Upper lobe of left lung (tissue), 6 donors: ENCODE measurements around the gene RNF103. TPM values are rescaled to one million over a fixed set of nuclear protein-coding genes. Genes with fewer than 3 reads are reported as not detected.
"Not testable (repeated sequence)": the region's sequence is repeated elsewhere in the genome, so short reads cannot be mapped to it uniquely, and the experiment has no call there.

Experiments used
- ATAC-seq, 2 donors: fragments of 200-7000 bp; cut with Tn5 transposase; one replicate each; pipeline ENCODE4 v1.9.1; 2022; ENCODE audit warnings: mild to moderate bottlenecking in 2 of 2, moderate library complexity in 2 of 2; ENCODE audit not compliant: low FRiP score in 2 of 2
- DNase-seq, 2 donors: peaks; one replicate each; pipeline ENCODE4 v3.0.0-alpha.2; 2019 to 2020
- H3K27ac ChIP-seq, 4 donors: fragments of 200-600 bp; sonication (generic); one replicate each; pipeline ENCODE4 v1.5.1; 2016 to 2019
- H3K27me3 ChIP-seq, 4 donors: fragments of 200-600 bp; sonication (generic); one replicate each; pipeline ENCODE4 v1.5.1; 2017 to 2019
- H3K36me3 ChIP-seq, 4 donors: fragments of 200-600 bp; sonication (generic); one replicate each; pipeline ENCODE4 v1.5.1; 2016 to 2019
- H3K4me1 ChIP-seq, 4 donors: fragments of 200-600 bp; sonication (generic); one replicate each; pipeline ENCODE4 v1.5.1; 2018 to 2019
- H3K4me3 ChIP-seq, 4 donors: fragments of 200-600 bp; sonication (generic); one replicate each; pipeline ENCODE4 v1.5.1; 2017 to 2019; ENCODE audit warnings: mild to moderate bottlenecking in 2 of 4, moderate library complexity in 1 of 4
- H3K9me3 ChIP-seq, 4 donors: fragments of 200-600 bp; sonication (generic); one replicate each; pipeline ENCODE4 v1.5.1; 2018 to 2019
- EP300 ChIP-seq, 4 donors: sonication (generic); formaldehyde crosslinking; IDR thresholded peaks; one replicate each; pipeline ENCODE4 v1.5.1; 2017; ENCODE audit warnings: antibody characterized with exemption in 4 of 4, control low read depth in 2 of 4
- POLR2A ChIP-seq, 4 donors: fragments of 450-650 bp; IDR thresholded peaks; one replicate each; pipeline ENCODE4 v1.5.1; 2016 to 2017; ENCODE audit warnings: antibody characterized with exemption in 4 of 4, mild to moderate bottlenecking in 2 of 4
- POLR2AphosphoS5 ChIP-seq, 2 donors: sonication (generic); formaldehyde crosslinking; IDR thresholded peaks; one replicate each; pipeline ENCODE4 v1.5.1; 2017; ENCODE audit warnings: antibody characterized with exemption in 2 of 2
- WGBS, 2 donors: methylation state at CpG; one replicate each; pipeline ENCODE4 v1.1.5; 2017 to 2018; 5-methylcytosine and 5-hydroxymethylcytosine counted together
- total RNA-seq, 6 donors: library from RNA; depleted of rRNA in 4 of 6; stranded (reverse); fragments of >200 nt in 4 of 6; gene quantifications; one replicate each; pipeline versions ENCODE4 v1.1.0 to v1.2.1, GENCODE V29; 2016 to 2021
- TF ChIP-seq, protein P1 (sequence below), 6 experiments: fragments of 450-650 bp in 4 of 6; fragments of 200-600 bp in 2 of 6; sonication (generic) in 2 of 6; IDR thresholded peaks; one replicate each; pipeline ENCODE4 v1.5.1; 2016 to 2019; ENCODE audit warnings: antibody characterized with exemption in 6 of 6
- donor health status: DM: no; HTN: no; CAD: no; lungs with moderate emphysema.
- donor health status: DM: no; HTN: yes; CAD: no; lungs with severe emphysema.

Gene RNF103, protein sequence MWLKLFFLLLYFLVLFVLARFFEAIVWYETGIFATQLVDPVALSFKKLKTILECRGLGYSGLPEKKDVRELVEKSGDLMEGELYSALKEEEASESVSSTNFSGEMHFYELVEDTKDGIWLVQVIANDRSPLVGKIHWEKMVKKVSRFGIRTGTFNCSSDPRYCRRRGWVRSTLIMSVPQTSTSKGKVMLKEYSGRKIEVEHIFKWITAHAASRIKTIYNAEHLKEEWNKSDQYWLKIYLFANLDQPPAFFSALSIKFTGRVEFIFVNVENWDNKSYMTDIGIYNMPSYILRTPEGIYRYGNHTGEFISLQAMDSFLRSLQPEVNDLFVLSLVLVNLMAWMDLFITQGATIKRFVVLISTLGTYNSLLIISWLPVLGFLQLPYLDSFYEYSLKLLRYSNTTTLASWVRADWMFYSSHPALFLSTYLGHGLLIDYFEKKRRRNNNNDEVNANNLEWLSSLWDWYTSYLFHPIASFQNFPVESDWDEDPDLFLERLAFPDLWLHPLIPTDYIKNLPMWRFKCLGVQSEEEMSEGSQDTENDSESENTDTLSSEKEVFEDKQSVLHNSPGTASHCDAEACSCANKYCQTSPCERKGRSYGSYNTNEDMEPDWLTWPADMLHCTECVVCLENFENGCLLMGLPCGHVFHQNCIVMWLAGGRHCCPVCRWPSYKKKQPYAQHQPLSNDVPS
- total RNA-seq: 10 to 100 TPM; 13.7 to 48.4 (median 21.3) TPM

DNA sequence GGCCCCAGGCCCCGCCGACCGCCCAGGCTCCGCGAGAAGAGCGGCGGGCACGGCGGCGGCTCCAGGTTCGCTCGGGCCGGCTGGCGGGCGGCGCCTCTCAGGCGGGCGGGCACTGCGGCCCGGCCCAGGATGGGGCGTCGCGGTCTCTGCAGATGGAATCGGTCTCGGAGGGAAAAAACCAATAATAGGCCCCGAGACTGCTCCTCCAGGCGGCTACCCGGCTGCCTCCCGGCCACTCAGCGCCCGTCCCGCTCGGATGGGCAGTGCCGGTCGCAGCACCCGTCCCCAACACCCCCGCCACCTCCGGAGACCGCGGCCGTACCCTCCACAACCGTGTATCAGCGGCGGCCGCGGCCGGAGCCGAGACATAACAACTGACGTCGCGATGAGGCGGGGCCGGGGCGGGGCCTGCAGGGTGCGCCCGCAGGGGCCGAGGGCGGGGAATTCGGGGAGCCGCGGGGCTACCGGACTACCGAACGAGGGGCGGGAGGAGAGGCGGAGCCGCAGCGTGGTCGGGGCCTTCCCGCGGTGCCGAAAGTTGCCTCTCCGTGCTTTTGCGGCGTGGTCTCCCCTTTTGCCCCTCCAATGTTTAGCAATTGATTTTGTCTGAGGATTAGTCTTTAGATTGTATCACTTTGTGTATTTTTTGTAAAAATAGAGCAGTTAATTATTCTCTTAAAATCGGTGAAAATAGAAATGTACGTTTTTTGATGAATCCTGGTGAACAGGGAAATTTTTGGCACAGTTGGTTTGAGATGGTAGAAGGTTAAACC, at the start of gene RNF103:
Gene RNF103 (minus strand): TSS at position 372 of the 773 bp plus-strand sequence. CDS start 979 bp downstream, outside the sequence.
- H3K9me3 ChIP-seq: no peaks in the 10 kb centered on the region
- H3K27ac ChIP-seq: peak within 1 kb of the TSS; percentile 98 to 99 (median 98)
- H3K4me3 ChIP-seq: peak within 1 kb of the TSS; percentile 78 to 84 (median 81)
- peaks cover 9 to 28% (median 13%) of the 10 kb centered on the region in 4 donors for H3K4me1 ChIP-seq
- no peaks in the 10 kb centered on the region for H3K27me3 ChIP-seq
- ATAC-seq (peak; percentile 97 to 98), DNase-seq (peak; percentile 98 to 100)
- TF ChIP-seq EP300 (IDR thresholded peaks at IDR 0.05): peak in 1 of 4 donors; percentile 46
- TF ChIP-seq POLR2AphosphoS5 (IDR thresholded peaks at IDR 0.05): peak; percentile 97 to 100
- peak; percentile 69 to 99 (median 98) for TF ChIP-seq POLR2A (IDR thresholded peaks at IDR 0.05)
- TF ChIP-seq, protein P1, sequence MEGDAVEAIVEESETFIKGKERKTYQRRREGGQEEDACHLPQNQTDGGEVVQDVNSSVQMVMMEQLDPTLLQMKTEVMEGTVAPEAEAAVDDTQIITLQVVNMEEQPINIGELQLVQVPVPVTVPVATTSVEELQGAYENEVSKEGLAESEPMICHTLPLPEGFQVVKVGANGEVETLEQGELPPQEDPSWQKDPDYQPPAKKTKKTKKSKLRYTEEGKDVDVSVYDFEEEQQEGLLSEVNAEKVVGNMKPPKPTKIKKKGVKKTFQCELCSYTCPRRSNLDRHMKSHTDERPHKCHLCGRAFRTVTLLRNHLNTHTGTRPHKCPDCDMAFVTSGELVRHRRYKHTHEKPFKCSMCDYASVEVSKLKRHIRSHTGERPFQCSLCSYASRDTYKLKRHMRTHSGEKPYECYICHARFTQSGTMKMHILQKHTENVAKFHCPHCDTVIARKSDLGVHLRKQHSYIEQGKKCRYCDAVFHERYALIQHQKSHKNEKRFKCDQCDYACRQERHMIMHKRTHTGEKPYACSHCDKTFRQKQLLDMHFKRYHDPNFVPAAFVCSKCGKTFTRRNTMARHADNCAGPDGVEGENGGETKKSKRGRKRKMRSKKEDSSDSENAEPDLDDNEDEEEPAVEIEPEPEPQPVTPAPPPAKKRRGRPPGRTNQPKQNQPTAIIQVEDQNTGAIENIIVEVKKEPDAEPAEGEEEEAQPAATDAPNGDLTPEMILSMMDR (IDR thresholded peaks at IDR 0.05): peak in 2 of 6 experiments; percentile 18 to 23
- H3K36me3 ChIP-seq: peaks cover 0 to 6% (median 2%) of the 10 kb centered on the region in 4 donors
- WGBS, 2 donors: 1% methylated on average over 10 to 40 of the region's 77 CpGs

DNA sequence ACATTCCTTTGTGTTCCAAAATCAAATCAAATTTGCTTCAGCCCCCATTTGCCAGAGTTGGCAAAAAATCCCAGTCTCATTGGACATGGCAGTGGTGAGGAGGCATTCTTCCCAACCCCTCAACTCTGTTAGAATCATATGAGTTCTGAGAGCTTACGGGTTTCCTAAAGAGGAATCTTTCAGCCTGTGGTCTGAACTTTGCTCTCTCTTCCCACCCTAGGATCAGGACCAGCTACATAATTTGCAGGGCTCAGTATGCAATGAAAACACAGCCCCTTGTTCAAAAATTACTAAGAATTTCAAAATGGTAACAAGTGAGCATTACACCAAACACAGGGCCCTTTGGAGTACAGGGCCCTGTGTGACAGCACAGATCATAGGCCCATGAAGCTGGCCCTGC, 49.3 kb upstream of the RNF103 start:
- Histone ChIP-seq H3K36me3 (no peaks in the 10 kb centered on the region), H3K4me1 (peaks cover 5 to 13% (median 9%) of the 10 kb centered on the region in 4 donors), H3K27me3 (no peaks in the 10 kb centered on the region), H3K4me3 (no peak overlapping the region), H3K27ac (no peak overlapping the region), H3K9me3 (no peaks in the 10 kb centered on the region)
- no peak for DNase-seq
- no peak for ATAC-seq
- TF ChIP-seq POLR2AphosphoS5 (IDR thresholded peaks at IDR 0.05) (no peak), EP300 (IDR thresholded peaks at IDR 0.05) (no peak), POLR2A (IDR thresholded peaks at IDR 0.05) (no peak)
- TF ChIP-seq, protein P1 (IDR thresholded peaks at IDR 0.05): no peak
- 87 to 90% methylated on average over 1 of the region's 1 CpG for WGBS, 2 donors

DNA sequence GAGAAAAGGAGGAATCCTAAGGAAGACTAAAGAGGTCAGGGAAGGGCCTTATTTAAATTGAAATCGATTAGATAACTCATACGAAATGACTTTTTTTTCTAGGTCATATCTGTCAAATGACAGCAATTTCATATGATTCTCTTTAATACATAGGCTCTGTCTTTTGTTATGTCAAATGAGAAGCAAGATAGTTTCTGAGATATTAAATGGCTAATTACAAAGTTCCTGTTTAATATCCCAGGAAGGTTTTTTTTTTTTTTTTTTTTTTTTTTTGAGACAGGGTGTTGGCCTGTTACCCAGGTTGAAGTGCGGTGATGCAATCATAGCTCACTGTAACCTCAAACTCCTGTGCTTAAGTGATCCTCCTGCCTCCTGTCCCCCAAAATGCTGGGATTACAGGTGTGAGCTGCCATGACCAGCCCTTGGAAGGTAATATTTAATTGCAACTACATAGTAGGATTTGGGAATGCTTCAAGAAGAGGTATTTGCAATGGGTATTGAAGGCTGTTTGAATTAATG, 48.4 kb upstream of the RNF103 start:
- TF ChIP-seq, protein P1 (IDR thresholded peaks at IDR 0.05): no peak
- TF ChIP-seq POLR2AphosphoS5 (IDR thresholded peaks at IDR 0.05) (no peak), EP300 (IDR thresholded peaks at IDR 0.05) (no peak), POLR2A (IDR thresholded peaks at IDR 0.05) (no peak)
- 74 to 86% methylated on average over 3 of the region's 3 CpGs for WGBS, 2 donors

DNA sequence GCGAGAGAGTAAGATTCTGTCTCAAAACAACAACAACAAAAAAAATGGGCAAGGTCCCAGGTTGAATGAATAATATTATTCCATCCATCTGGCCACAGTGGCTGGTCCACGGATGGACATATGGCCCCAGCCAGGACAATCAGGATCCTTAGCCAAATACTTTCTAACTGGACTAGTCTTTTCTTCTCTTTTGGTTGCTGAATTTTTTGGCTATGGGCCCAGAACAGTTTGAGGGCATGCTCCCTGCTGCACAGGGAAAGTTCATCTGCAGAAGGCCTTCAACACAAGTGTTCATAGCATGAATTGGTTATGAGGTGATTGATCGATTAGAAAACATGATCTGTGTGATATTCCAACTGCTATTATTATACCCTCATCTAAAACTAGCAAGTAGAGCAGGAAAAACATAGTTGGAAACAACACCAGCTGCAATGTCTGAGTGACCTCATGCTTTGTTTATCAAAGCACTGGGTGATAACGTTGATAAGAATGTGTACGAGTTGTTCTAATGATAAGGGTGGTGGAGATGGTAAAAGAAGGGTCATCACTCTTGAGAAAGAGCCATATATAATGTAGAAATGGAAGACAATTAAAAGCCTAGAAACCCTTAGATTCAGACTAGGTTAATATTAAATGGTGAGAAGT, 47.8 kb upstream of the RNF103 start:
- ATAC-seq (peak in 1 of 2 donors; percentile 61), DNase-seq (no peak)
- H3K4me1 ChIP-seq: peaks cover 5 to 13% (median 9%) of the 10 kb centered on the region in 4 donors
- no peaks in the 10 kb centered on the region for H3K9me3 ChIP-seq
- no peak overlapping the region for H3K4me3 ChIP-seq
- TF ChIP-seq POLR2A (IDR thresholded peaks at IDR 0.05): no peak
- TF ChIP-seq, protein P1 (IDR thresholded peaks at IDR 0.05): no peak
- no peak for TF ChIP-seq EP300 (IDR thresholded peaks at IDR 0.05)
- TF ChIP-seq POLR2AphosphoS5 (IDR thresholded peaks at IDR 0.05): no peak
- H3K27me3 ChIP-seq: no peaks in the 10 kb centered on the region
- WGBS, 2 donors: 41 to 51% methylated on average over 5 of the region's 5 CpGs
- H3K36me3 ChIP-seq: no peaks in the 10 kb centered on the region
- H3K27ac ChIP-seq: peak overlapping the region in 2 of 4 donors; percentile 30 to 48

More for the DNA sequence above, 48.4 kb upstream of the RNF103 start:
- peak overlapping the region in 1 of 4 donors; percentile 48 for H3K27ac ChIP-seq
- H3K4me1 ChIP-seq: peaks cover 5 to 13% (median 9%) of the 10 kb centered on the region in 4 donors
- no peak for ATAC-seq
- DNase-seq: peak in 1 of 2 donors; percentile 39
- no peaks in the 10 kb centered on the region for H3K27me3 ChIP-seq
- no peaks in the 10 kb centered on the region for H3K9me3 ChIP-seq
- H3K36me3 ChIP-seq: no peaks in the 10 kb centered on the region
- no peak overlapping the region for H3K4me3 ChIP-seq

DNA sequence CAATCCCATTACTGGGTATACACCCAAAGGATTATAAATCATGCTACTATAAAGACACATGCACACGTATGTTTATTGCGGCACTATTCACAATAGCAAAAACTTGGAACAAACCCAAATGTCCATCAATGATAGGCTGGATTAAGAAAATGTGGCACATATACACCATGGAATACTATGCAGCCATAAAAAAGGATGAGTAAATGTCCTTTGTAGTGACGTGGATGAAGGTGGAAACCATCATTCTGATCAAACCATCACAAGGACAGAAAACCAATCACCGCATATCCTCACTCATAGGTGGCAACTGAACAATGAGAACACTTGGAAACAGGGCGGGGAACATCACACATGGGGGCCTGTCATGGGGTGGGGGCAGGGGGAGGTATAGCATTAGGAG, 45.7 kb upstream of the RNF103 start:
- not testable (repeated sequence) for ATAC-seq, H3K9me3 ChIP-seq, H3K27ac ChIP-seq, H3K27me3 ChIP-seq, H3K36me3 ChIP-seq, H3K4me3 ChIP-seq, DNase-seq
- peaks cover 5 to 13% (median 9%) of the 10 kb centered on the region in 4 donors for H3K4me1 ChIP-seq
- WGBS, 2 donors: 83 to 99% methylated on average over 5 of the region's 5 CpGs
